Heart right ventricle (tissue), 16 donors: Measurements from ENCODE around the gene SKI. TPM values are rescaled to one million over a fixed set of nuclear protein-coding genes. Genes with fewer than 3 reads are reported as not detected.

Experiments used
- ATAC-seq, 8 donors: fragments of 200-7000 bp; cut with Tn5 transposase; one replicate each; pipeline ENCODE4 v1.9.1; 2020; ENCODE audit warnings: mild to moderate bottlenecking in 8 of 8, moderate library complexity in 8 of 8, moderate number of reproducible peaks in 1 of 8
- DNase-seq, 2 donors: peaks; one replicate each; pipeline ENCODE4 v3.0.0-alpha.2; 2020
- H3K27ac ChIP-seq, 10 donors: fragments of 200-600 bp; sonication (generic) in 2 of 10; one replicate each; pipeline versions ENCODE4 v1.5.0 to v1.8.0; 2020 to 2022; ENCODE audit warnings: mild to moderate bottlenecking in 3 of 10
- H3K27me3 ChIP-seq, 7 donors: fragments of 200-600 bp; one replicate each; pipeline ENCODE4 v1.8.0; 2021 to 2022; ENCODE audit warnings: mild to moderate bottlenecking in 2 of 7
- H3K36me3 ChIP-seq, 9 donors: fragments of 200-600 bp; sonication (generic) in 1 of 9; one replicate each; pipeline versions ENCODE4 v1.5.0 to v1.8.0; 2020 to 2022; ENCODE audit warnings: mild to moderate bottlenecking in 2 of 9
- H3K4me1 ChIP-seq, 9 donors: fragments of 200-600 bp; sonication (generic) in 1 of 9; one replicate each; pipeline versions ENCODE4 v1.5.0 to v1.8.0; 2020 to 2022; ENCODE audit warnings: mild to moderate bottlenecking in 4 of 9
- H3K4me3 ChIP-seq, 10 donors: fragments of 200-600 bp; sonication (generic) in 2 of 10; one replicate each; pipeline versions ENCODE4 v1.5.0 to v1.8.0; 2020 to 2022; ENCODE audit warnings: mild to moderate bottlenecking in 7 of 10, moderate library complexity in 2 of 10
- H3K9me3 ChIP-seq, 11 donors: fragments of 200-600 bp in 10 of 11; sonication (generic) in 2 of 11; one replicate each; pipeline versions ENCODE4 v1.5.0 to v1.8.0; 2013 to 2022; ENCODE audit warnings: mild to moderate bottlenecking in 2 of 11, control low read depth in 1 of 11, moderate library complexity in 1 of 11
- WGBS, 2 donors: extraction: QIAGEN DNeasy Blood & Tissue Kit; methylation state at CpG; one replicate each; pipeline ENCODE4 v1.1.7; 2013; ENCODE audit warnings: inconsistent platforms in 1 of 2; 5-methylcytosine and 5-hydroxymethylcytosine counted together
- intact Hi-C, 10 donors: fragments of 100-400 bp; cut with DNase I; formaldehyde crosslinking; loops; one replicate each; pipeline versions ENCODE4 v1.11.1 to v1.14.2; 2022
- polyA plus RNA-seq, 2 donors: library from polyadenylated mRNA; stranded (reverse); fragments of 200-250 nt; gene quantifications; one replicate each; pipeline ENCODE4 v1.2.3, GENCODE V29; 2013
- total RNA-seq, 10 donors: library from RNA; stranded (reverse); fragmentation: NEBNext Ultra II Directional in 3 of 10; extraction: Animal tissue kit (Norgen Biotek cat#: 25700) in 3 of 10; gene quantifications; one replicate each; pipeline versions ENCODE4 v1.2.1 to v1.2.4, GENCODE V29; 2021 to 2023
- TF ChIP-seq, protein P1 (sequence below), 9 donors: fragments of 200-600 bp; sonication (generic) in 2 of 9; IDR thresholded peaks; one replicate each; pipeline versions ENCODE4 v1.5.0 to v1.8.0; 2021 to 2022; ENCODE audit warnings: antibody characterized with exemption in 9 of 9, mild to moderate bottlenecking in 5 of 9, moderate library complexity in 1 of 9
- donor health status: Arrhythmogenic right ventricular cardiomyopathy.
- donor health status: ischemic (EF 13 %, LVEDD 7.1; RV severe dilation, severe dysfunction).
- donor health status: healthy with polysubstance abuse.
- donor health status: DM: no; HTN: yes; CAD: no.
- donor health status: DM: no; HTN: no; CAD: no.
- donor health status: ischemic (EF 25% LVEDD 6.9; RV normal size, moderate dysfunction).
- donor health status: ischemic (EF 25% LVEDD 5.7; RV mildly dilated, moderate dysfunction).
- donor health status: healthy.
- donor health status: DM: yes; HTN: yes; CAD: no.
- donor health status: Ischemic cardiomyopathy.
- donor health status: ischemic (EF 35%, LVEDD 5.7; RV mildly dilated, moderate dysfunction).
- donor health status: nonischemic (EF 11% LVEDD 7.7; RV severe dilation, severe dysfunction).
- donor health status: DM: yes; HTN: yes; CAD: no.
- donor health status: PGD.
- donor health status: ischemic (EF 29% LVEDD 5.4; RV normal size, mild dysfunction).
- donor health status: nonischemic (EF 23%, LVEDD 6.1; RV moderate dilation, normal function).

Gene SKI
- total and polyA plus RNA-seq, 12 donors, result 13.8 to 50.9 (median 35.6) TPM

GRCh38 chr1:2196901-2197638 is 31.0 kb upstream of the SKI start:
- Histone ChIP-seq H3K36me3 (no peaks in the 10 kb centered on the region), H3K9me3 (no peaks in the 10 kb centered on the region), H3K4me1 (peaks cover 30 to 62% (median 57%) of the 10 kb centered on the region in 9 donors), H3K27ac (peak overlapping the region in 3 of 10 donors; percentile 13 to 41 (median 17)), H3K4me3 (no peak overlapping the region), H3K27me3 (no peaks in the 10 kb centered on the region)
- WGBS, 2 donors, result 91% methylated on average over 17 of the region's 17 CpGs
- ATAC-seq (no peak), DNase-seq (no peak)
- intact Hi-C loops, result loop anchor here (2.0 to 10.0 kb wide), 9 partner anchors 35 to 448 kb away; partner anchors contain the start of gene PANK4 (in 1 of the 10)
- TF ChIP-seq, protein P1, sequence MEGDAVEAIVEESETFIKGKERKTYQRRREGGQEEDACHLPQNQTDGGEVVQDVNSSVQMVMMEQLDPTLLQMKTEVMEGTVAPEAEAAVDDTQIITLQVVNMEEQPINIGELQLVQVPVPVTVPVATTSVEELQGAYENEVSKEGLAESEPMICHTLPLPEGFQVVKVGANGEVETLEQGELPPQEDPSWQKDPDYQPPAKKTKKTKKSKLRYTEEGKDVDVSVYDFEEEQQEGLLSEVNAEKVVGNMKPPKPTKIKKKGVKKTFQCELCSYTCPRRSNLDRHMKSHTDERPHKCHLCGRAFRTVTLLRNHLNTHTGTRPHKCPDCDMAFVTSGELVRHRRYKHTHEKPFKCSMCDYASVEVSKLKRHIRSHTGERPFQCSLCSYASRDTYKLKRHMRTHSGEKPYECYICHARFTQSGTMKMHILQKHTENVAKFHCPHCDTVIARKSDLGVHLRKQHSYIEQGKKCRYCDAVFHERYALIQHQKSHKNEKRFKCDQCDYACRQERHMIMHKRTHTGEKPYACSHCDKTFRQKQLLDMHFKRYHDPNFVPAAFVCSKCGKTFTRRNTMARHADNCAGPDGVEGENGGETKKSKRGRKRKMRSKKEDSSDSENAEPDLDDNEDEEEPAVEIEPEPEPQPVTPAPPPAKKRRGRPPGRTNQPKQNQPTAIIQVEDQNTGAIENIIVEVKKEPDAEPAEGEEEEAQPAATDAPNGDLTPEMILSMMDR (IDR thresholded peaks at IDR 0.05), result no peak

GRCh38 chr1:2197707-2198165 is 30.4 kb upstream of the SKI start:
- ATAC-seq, result no peak
- no peaks in the 10 kb centered on the region for H3K27me3 ChIP-seq
- peak overlapping the region in 3 of 10 donors; percentile 70 to 88 (median 85) for H3K27ac ChIP-seq
- no peaks in the 10 kb centered on the region for H3K9me3 ChIP-seq
- H3K36me3 ChIP-seq, result no peaks in the 10 kb centered on the region
- intact Hi-C loops, result loop anchor here (1.0 to 10.0 kb wide), 11 partner anchors 35 to 447 kb away; partner anchors contain the start of gene PANK4 (in 1 of the 10)
- peaks cover 25 to 55% (median 51%) of the 10 kb centered on the region in 9 donors for H3K4me1 ChIP-seq
- WGBS, 2 donors, result 74 to 79% methylated on average over 10 of the region's 10 CpGs
- TF ChIP-seq, protein P1 (IDR thresholded peaks at IDR 0.05), result no peak
- no peak for DNase-seq
- no peak overlapping the region for H3K4me3 ChIP-seq

- ATAC-seq, result no peak
- peak overlapping the region in 6 of 10 donors; percentile 52 to 64 (median 60) for H3K4me3 ChIP-seq
- WGBS, 2 donors, result 78 to 82% methylated on average over 11 of the region's 11 CpGs
- H3K27me3 ChIP-seq, result no peaks in the 10 kb centered on the region
- DNase-seq, result peak in 1 of 2 donors; percentile 31
- peak overlapping the region; percentile 70 to 90 (median 84) for H3K27ac ChIP-seq
- no peaks in the 10 kb centered on the region for H3K9me3 ChIP-seq
- TF ChIP-seq, protein P1 (IDR thresholded peaks at IDR 0.05), result no peak
- intact Hi-C loops, result loop anchor here (1.0 to 10.0 kb wide), 9 partner anchors 34 to 446 kb away; partner anchors contain the start of gene PANK4 (in 1 of the 10)
- no peaks in the 10 kb centered on the region for H3K36me3 ChIP-seq
- H3K4me1 ChIP-seq, result peaks cover 22 to 54% (median 43%) of the 10 kb centered on the region in 9 donors
These were observed 29.5 kb upstream of the SKI start for GRCh38 chr1:2198571-2198970.

- Histone ChIP-seq H3K27ac (peak overlapping the region; percentile 70 to 90 (median 84)), H3K36me3 (no peaks in the 10 kb centered on the region), H3K4me1 (peaks cover 25 to 56% (median 44%) of the 10 kb centered on the region in 9 donors), H3K27me3 (no peaks in the 10 kb centered on the region), H3K4me3 (peak overlapping the region; percentile 31 to 64 (median 56)), H3K9me3 (no peaks in the 10 kb centered on the region)
- peak; percentile 90 to 95 for DNase-seq
- ATAC-seq, result peak; percentile 79 to 88 (median 84)
- TF ChIP-seq, protein P1 (IDR thresholded peaks at IDR 0.05), result peak in 1 of 9 donors; percentile 16
- intact Hi-C loops, result loop anchor here (2.0 to 10.0 kb wide), 8 partner anchors 33 to 446 kb away; partner anchors contain the start of gene PANK4 (in 1 of the 10)
- 5 to 8% methylated on average over 20 to 24 of the region's 24 CpGs for WGBS, 2 donors
These were observed 28.9 kb upstream of the SKI start for GRCh38 chr1:2199042-2199810.
